ENCODE results near the gene GRM4.

Gene GRM4

GRCh38 chr6:34113532-34113931 is 32.4 kb downstream of the GRM4 start:
- TF ChIP-seq, protein P1, sequence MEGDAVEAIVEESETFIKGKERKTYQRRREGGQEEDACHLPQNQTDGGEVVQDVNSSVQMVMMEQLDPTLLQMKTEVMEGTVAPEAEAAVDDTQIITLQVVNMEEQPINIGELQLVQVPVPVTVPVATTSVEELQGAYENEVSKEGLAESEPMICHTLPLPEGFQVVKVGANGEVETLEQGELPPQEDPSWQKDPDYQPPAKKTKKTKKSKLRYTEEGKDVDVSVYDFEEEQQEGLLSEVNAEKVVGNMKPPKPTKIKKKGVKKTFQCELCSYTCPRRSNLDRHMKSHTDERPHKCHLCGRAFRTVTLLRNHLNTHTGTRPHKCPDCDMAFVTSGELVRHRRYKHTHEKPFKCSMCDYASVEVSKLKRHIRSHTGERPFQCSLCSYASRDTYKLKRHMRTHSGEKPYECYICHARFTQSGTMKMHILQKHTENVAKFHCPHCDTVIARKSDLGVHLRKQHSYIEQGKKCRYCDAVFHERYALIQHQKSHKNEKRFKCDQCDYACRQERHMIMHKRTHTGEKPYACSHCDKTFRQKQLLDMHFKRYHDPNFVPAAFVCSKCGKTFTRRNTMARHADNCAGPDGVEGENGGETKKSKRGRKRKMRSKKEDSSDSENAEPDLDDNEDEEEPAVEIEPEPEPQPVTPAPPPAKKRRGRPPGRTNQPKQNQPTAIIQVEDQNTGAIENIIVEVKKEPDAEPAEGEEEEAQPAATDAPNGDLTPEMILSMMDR (IDR thresholded peaks at IDR 0.05; ENCODE audit: low read length), result no peak
- no peak for TF ChIP-seq EZH2 (IDR thresholded peaks at IDR 0.05; ENCODE audit: borderline replicate concordance, low read length)
- H3F3A ChIP-seq (ENCODE audit: insufficient read depth, low read length), result no peaks in the 10 kb centered on the region
- no peak overlapping the region for H3K4me3 ChIP-seq (ENCODE audit: low read depth, low read length, poor library complexity, severe bottlenecking)
- H3K4me1 ChIP-seq (ENCODE audit: insufficient read depth, low read length, severe bottlenecking), result no peaks in the 10 kb centered on the region
- H3K9me2 ChIP-seq (ENCODE audit: low read depth, low read length), result no peaks in the 10 kb centered on the region
- H3K9ac ChIP-seq (ENCODE audit: low read length), result no peak overlapping the region
- no peaks in the 10 kb centered on the region for H3K27me3 ChIP-seq (ENCODE audit: insufficient read depth, low read length)
- no peaks in the 10 kb centered on the region for H3K9me3 ChIP-seq (ENCODE audit: low read length)
- H3K79me2 ChIP-seq (ENCODE audit: insufficient read depth, low read length), result no peaks in the 10 kb centered on the region
- no peaks in the 10 kb centered on the region for H3K36me3 ChIP-seq (ENCODE audit: insufficient read depth, low read length)
- no peaks in the 10 kb centered on the region for H4K20me1 ChIP-seq (ENCODE audit: insufficient read depth, low read length)
- no peak overlapping the region for H2AFZ ChIP-seq (ENCODE audit: low read length)
- H3K27ac ChIP-seq (ENCODE audit: low read depth, low read length, poor library complexity, severe bottlenecking), result no peak overlapping the region
- H3K4me2 ChIP-seq (ENCODE audit: low read length), result no peak overlapping the region

DNA sequence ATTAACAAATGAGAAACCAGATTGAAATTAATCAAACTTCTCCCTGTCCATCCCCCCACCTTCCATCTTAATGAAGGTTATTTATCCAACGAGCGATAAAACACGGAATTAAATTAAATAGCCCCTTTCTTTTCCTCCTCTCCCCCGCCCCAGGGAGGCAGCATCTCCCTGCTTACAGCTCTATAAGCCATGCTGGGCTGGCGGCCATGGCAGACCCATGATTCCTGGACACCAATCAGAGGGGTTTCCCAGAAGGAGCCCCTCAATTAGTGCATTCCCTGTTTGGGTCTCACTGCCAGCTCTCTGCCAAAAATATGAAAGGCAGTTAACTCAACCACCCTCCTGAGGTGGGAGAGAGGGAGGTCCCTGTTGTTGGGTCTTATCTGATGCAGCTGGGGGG is 33.8 kb downstream of the GRM4 start:
- no peaks in the 10 kb centered on the region for H3K36me3 ChIP-seq (ENCODE audit: insufficient read depth, low read length)
- no peak overlapping the region for H3K27ac ChIP-seq (ENCODE audit: low read depth, low read length, poor library complexity, severe bottlenecking)
- no peaks in the 10 kb centered on the region for H3K4me1 ChIP-seq (ENCODE audit: insufficient read depth, low read length, severe bottlenecking)
- TF ChIP-seq EZH2 (IDR thresholded peaks at IDR 0.05; ENCODE audit: borderline replicate concordance, low read length), result no peak
- TF ChIP-seq, protein P1 (IDR thresholded peaks at IDR 0.05; ENCODE audit: low read length), result no peak
- no peaks in the 10 kb centered on the region for H3K27me3 ChIP-seq (ENCODE audit: insufficient read depth, low read length)
- H4K20me1 ChIP-seq (ENCODE audit: insufficient read depth, low read length), result no peaks in the 10 kb centered on the region
- no peak overlapping the region for H3K4me3 ChIP-seq (ENCODE audit: low read depth, low read length, poor library complexity, severe bottlenecking)
- no peaks in the 10 kb centered on the region for H3K9me3 ChIP-seq (ENCODE audit: low read length)
- H2AFZ ChIP-seq (ENCODE audit: low read length), result no peak overlapping the region
- no peak overlapping the region for H3K9ac ChIP-seq (ENCODE audit: low read length)
- H3F3A ChIP-seq (ENCODE audit: insufficient read depth, low read length), result no peaks in the 10 kb centered on the region
- H3K4me2 ChIP-seq (ENCODE audit: low read length), result no peak overlapping the region
- H3K79me2 ChIP-seq (ENCODE audit: insufficient read depth, low read length), result no peaks in the 10 kb centered on the region
- no peaks in the 10 kb centered on the region for H3K9me2 ChIP-seq (ENCODE audit: low read depth, low read length)

DNA sequence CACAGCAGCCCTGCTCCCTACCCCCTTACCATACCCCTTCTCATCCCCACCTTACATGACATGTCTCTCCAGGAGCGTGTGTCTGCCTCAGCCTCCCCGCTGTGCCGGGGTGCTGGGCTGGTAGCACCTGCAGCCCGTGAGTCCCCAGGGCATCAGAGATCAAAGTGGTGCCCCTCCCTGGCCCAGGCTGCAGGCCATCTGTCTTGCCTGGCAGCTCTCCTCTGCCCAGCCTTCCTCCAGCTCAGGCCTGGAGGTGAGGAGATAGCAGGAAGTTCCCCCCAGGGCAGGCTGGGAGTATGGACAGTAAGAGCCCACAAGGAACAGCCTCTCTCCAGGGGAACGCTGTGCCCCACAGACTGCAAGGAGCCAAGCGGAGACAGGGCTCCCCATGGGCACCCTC is 35.3 kb downstream of the GRM4 start:
- H3K4me1 ChIP-seq (ENCODE audit: insufficient read depth, low read length, severe bottlenecking), result no peaks in the 10 kb centered on the region
- no peak overlapping the region for H3K4me2 ChIP-seq (ENCODE audit: low read length)
- H3K4me3 ChIP-seq (ENCODE audit: low read depth, low read length, poor library complexity, severe bottlenecking), result no peak overlapping the region
- no peaks in the 10 kb centered on the region for H3K9me2 ChIP-seq (ENCODE audit: low read depth, low read length)
- H3K9me3 ChIP-seq (ENCODE audit: low read length), result no peaks in the 10 kb centered on the region
- TF ChIP-seq, protein P1 (IDR thresholded peaks at IDR 0.05; ENCODE audit: low read length), result no peak
- no peak for TF ChIP-seq EZH2 (IDR thresholded peaks at IDR 0.05; ENCODE audit: borderline replicate concordance, low read length)
- peaks cover 5% of the 10 kb centered on the region; the same call in 1 of the 2 replicates for H3K27me3 ChIP-seq (ENCODE audit: insufficient read depth, low read length)
- H3F3A ChIP-seq (ENCODE audit: insufficient read depth, low read length), result no peaks in the 10 kb centered on the region
- no peak overlapping the region for H3K9ac ChIP-seq (ENCODE audit: low read length)
- no peak overlapping the region for H2AFZ ChIP-seq (ENCODE audit: low read length)
- H4K20me1 ChIP-seq (ENCODE audit: insufficient read depth, low read length), result no peaks in the 10 kb centered on the region
- H3K36me3 ChIP-seq (ENCODE audit: insufficient read depth, low read length), result no peaks in the 10 kb centered on the region
- H3K27ac ChIP-seq (ENCODE audit: low read depth, low read length, poor library complexity, severe bottlenecking), result no peak overlapping the region
- no peaks in the 10 kb centered on the region for H3K79me2 ChIP-seq (ENCODE audit: insufficient read depth, low read length)

Measured in OCI-LY1 (cell line).